Measurements from ENCODE around the gene MT1B. TPM values are rescaled to one million over a fixed set of nuclear protein-coding genes. Genes with fewer than 3 reads are reported as not detected.

MT1B gene
- total RNA-seq, 1 donor from 2014 or later, result not detected

DNA sequence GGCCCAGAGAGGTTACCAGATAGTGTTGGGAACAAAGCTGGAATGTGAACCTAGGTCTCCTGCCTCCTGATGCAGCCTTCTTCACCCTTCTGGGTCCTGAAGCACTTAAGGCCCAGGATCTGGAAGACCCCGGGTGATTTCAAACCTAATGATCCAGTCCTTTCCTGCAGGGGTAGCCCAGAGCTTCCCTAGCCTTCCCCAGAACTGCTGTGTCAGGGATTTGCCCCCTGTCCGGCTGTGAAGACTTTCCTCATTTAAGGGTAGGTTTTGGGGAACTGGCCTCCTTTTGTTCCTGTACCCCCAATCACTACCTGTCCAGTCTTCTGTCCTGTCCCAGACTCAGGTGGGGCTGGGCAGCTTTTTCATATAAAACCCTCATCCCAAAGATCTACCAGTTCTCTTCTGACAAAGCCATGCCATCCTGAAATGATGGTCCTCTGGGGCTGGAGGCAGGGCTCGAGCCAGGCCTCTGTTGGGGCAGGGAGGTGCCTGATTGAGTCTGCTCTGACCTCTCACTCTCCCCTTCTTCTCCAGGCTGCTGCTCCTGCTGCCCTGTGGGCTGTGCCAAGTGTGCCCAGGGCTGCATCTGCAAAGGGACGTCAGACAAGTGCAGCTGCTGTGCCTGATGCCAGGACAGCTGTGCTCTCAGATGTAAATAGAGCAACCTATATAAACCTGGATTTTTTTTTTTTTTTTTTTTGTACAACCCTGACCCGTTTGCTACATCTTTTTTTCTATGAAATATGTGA lies 31.9 kb downstream of the MT1B start:
- H3K4me1 Mint-ChIP-seq (ENCODE audit: unreplicated experiment), result peaks cover 28% of the 10 kb centered on the region
- H3K27me3 Mint-ChIP-seq (ENCODE audit: unreplicated experiment), result no peaks in the 10 kb centered on the region
- H3K4me3 Mint-ChIP-seq (ENCODE audit: unreplicated experiment), result peak overlapping the region; percentile 88
- DNase-seq (ENCODE audit: extremely low spot score, unreplicated experiment), result no peak
- peaks cover 8% of the 10 kb centered on the region for H3K36me3 Mint-ChIP-seq (ENCODE audit: unreplicated experiment)
- H3K9me3 Mint-ChIP-seq (ENCODE audit: unreplicated experiment), result peaks cover 9% of the 10 kb centered on the region
- no peak overlapping the region for H3K27ac Mint-ChIP-seq (ENCODE audit: unreplicated experiment)
- TF ChIP-seq, protein P1, sequence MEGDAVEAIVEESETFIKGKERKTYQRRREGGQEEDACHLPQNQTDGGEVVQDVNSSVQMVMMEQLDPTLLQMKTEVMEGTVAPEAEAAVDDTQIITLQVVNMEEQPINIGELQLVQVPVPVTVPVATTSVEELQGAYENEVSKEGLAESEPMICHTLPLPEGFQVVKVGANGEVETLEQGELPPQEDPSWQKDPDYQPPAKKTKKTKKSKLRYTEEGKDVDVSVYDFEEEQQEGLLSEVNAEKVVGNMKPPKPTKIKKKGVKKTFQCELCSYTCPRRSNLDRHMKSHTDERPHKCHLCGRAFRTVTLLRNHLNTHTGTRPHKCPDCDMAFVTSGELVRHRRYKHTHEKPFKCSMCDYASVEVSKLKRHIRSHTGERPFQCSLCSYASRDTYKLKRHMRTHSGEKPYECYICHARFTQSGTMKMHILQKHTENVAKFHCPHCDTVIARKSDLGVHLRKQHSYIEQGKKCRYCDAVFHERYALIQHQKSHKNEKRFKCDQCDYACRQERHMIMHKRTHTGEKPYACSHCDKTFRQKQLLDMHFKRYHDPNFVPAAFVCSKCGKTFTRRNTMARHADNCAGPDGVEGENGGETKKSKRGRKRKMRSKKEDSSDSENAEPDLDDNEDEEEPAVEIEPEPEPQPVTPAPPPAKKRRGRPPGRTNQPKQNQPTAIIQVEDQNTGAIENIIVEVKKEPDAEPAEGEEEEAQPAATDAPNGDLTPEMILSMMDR (IDR thresholded peaks at IDR 0.05), result no peak

DNA sequence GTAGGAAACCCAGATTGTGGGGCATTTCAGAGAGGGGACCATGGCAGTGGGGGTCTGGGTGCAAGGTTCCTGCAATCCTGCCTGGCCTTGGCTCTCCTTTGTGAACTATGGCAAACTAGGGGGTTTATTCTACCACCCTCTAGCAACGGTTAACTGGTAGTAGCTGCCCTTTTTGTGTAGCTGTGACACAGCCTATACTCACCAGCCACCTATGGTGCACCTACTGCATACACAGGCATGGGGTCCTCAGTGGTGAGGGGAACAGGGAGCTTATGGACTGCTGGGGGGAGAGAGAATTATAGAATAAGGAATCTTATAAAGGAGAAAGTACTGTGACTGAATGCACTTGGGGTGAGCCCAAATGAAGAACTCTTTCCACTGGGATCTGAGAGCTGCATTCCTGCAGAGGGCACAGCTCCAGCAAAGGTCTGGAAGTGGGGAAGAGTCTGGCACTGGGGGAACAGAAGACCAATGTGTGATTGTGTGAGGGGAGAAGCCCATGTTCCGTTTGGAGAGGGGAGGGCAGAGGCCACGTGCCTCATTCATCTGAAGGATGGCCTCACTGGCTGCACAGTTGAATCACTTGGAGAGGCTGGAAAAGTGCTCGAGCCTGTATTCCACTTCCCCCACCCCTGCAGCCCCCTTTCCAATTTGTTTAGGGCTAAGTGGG lies 32.7 kb downstream of the MT1B start:
- Mint-ChIP-seq H3K36me3 (ENCODE audit: unreplicated experiment) (peaks cover 8% of the 10 kb centered on the region), H3K4me3 (ENCODE audit: unreplicated experiment) (no peak overlapping the region), H3K4me1 (ENCODE audit: unreplicated experiment) (peaks cover 33% of the 10 kb centered on the region), H3K27ac (ENCODE audit: unreplicated experiment) (no peak overlapping the region), H3K27me3 (ENCODE audit: unreplicated experiment) (no peaks in the 10 kb centered on the region), H3K9me3 (ENCODE audit: unreplicated experiment) (peaks cover 9% of the 10 kb centered on the region)
- TF ChIP-seq, protein P1 (IDR thresholded peaks at IDR 0.05), result no peak
- DNase-seq (ENCODE audit: extremely low spot score, unreplicated experiment), result no peak

DNA sequence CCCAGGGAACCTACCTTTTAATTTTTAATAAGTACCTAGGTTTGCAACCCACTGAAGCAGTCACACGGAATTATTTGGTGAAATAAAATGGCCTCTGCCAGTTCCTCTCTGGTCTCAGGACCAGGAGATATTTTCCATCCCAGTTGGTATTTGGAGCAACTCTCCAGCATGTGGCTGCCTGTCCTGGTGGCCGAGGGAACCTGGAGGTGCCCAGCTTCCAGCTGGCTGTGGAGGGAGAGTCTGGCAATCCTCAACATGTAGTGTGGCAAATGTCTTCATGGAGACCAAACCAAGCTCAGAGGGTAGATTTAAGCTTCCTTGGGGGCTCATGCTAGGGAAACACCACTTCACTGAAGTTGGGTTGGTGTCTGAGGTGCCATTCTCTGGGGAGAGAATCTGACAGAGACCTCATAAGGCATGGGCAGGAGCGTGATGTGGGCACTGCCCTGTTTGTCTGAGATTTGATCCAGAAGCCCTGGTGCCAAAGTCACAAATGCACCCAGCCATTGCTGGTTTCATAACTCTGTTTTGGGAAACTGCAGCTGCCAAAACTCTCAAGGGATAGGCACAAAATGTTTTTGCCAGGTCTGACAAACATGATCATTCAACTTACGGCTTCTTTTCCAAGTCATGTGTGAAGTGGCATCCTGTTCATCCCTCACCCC lies 33.4 kb downstream of the MT1B start:
- no peak for DNase-seq (ENCODE audit: extremely low spot score, unreplicated experiment)
- TF ChIP-seq, protein P1 (IDR thresholded peaks at IDR 0.05), result no peak
- no peak overlapping the region for H3K27ac Mint-ChIP-seq (ENCODE audit: unreplicated experiment)
- H3K4me1 Mint-ChIP-seq (ENCODE audit: unreplicated experiment), result peaks cover 38% of the 10 kb centered on the region
- no peak overlapping the region for H3K4me3 Mint-ChIP-seq (ENCODE audit: unreplicated experiment)
- no peaks in the 10 kb centered on the region for H3K27me3 Mint-ChIP-seq (ENCODE audit: unreplicated experiment)
- H3K36me3 Mint-ChIP-seq (ENCODE audit: unreplicated experiment), result peaks cover 8% of the 10 kb centered on the region
- peaks cover 9% of the 10 kb centered on the region for H3K9me3 Mint-ChIP-seq (ENCODE audit: unreplicated experiment)

DNA sequence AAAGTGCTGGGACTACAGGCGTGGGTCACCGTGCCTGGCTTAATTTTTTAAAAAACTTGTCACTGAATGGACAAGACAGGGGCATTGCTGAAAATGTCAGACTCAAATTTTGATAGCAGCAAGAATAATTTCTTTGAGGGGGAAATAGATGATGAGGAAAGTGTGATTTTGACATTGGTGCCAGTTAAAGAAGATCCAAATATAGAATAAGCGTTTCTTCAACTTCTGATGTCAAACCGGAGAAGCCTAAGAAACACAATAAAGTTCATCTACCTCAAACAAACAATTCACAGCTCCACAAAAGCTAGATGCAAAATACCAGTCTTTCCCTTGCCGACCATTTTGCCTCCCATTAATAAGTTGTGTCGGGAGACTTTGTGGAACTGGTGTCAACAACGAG lies 35.1 kb downstream of the MT1B start:
- no peaks in the 10 kb centered on the region for H3K27me3 Mint-ChIP-seq (ENCODE audit: unreplicated experiment)
- DNase-seq (ENCODE audit: extremely low spot score, unreplicated experiment), result no peak
- peaks cover 8% of the 10 kb centered on the region for H3K36me3 Mint-ChIP-seq (ENCODE audit: unreplicated experiment)

More for the DNA sequence above, 35.1 kb downstream of the MT1B start:
- H3K9me3 Mint-ChIP-seq (ENCODE audit: unreplicated experiment), result peaks cover 9% of the 10 kb centered on the region
- H3K27ac Mint-ChIP-seq (ENCODE audit: unreplicated experiment), result no peak overlapping the region
- TF ChIP-seq, protein P1 (IDR thresholded peaks at IDR 0.05), result no peak
- peaks cover 44% of the 10 kb centered on the region for H3K4me1 Mint-ChIP-seq (ENCODE audit: unreplicated experiment)
- H3K4me3 Mint-ChIP-seq (ENCODE audit: unreplicated experiment), result no peak overlapping the region

Measured in osteocyte (in vitro differentiated cells).